HG02759 (cell line): Measurements from ENCODE around the gene GABRA1.

Experiments
- ATAC-seq: cut with Tn5 transposase; IDR thresholded peaks from one replicate; pipeline ENCODE4 v1.9.1; 2021; ENCODE audit warnings: mild to moderate bottlenecking, moderate library complexity; ENCODE audit not compliant: unreplicated experiment

Gene GABRA1

GRCh38 chr5:161847941-161848391, at the start of gene GABRA1:
TSS of gene GABRA1 (plus strand) at chr5:161848120. CDS start at chr5:161850811, 2,691 bp downstream.
- no peak for ATAC-seq

- ATAC-seq, result no peak
Observed at GRCh38 chr5:161799316-161799715, 48.6 kb upstream of the GABRA1 start.

- no peak for ATAC-seq
Observed at GRCh38 chr5:161804263-161804662, 43.7 kb upstream of the GABRA1 start.

GRCh38 chr5:161846746-161847145, 1.2 kb upstream of the GABRA1 start:
- ATAC-seq, result no peak

GRCh38 chr5:161847447-161847846, 473 bp upstream of the GABRA1 start:
- no peak for ATAC-seq

GRCh38 chr5:161850491-161850890, 2.6 kb downstream of the GABRA1 start:
- ATAC-seq, result no peak

GRCh38 chr5:161851691-161852299, 3.9 kb downstream of the GABRA1 start:
- no peak for ATAC-seq

GRCh38 chr5:161857358-161857757, 9.4 kb downstream of the GABRA1 start:
- ATAC-seq, result no peak

GRCh38 chr5:161863259-161863658, 15.3 kb downstream of the GABRA1 start:
- ATAC-seq, result no peak

- no peak for ATAC-seq
Observed at GRCh38 chr5:161863811-161864210, 15.9 kb downstream of the GABRA1 start.

- no peak for ATAC-seq
Observed at GRCh38 chr5:161865510-161865909, 17.6 kb downstream of the GABRA1 start.

GRCh38 chr5:161889971-161890370, 42.1 kb downstream of the GABRA1 start:
- no peak for ATAC-seq

GRCh38 chr5:161895514-161895913, 47.6 kb downstream of the GABRA1 start:
- ATAC-seq, result no peak

- ATAC-seq, result no peak
Observed at GRCh38 chr5:161897033-161897432, 49.1 kb downstream of the GABRA1 start.

GRCh38 chr5:161899590-161899989, 51.7 kb downstream of the GABRA1 start:
- ATAC-seq, result no peak

- no peak for ATAC-seq
Observed at GRCh38 chr5:161900981-161901380, 53.1 kb downstream of the GABRA1 start.

GRCh38 chr5:161921781-161922180, 73.9 kb downstream of the GABRA1 start:
- ATAC-seq, result no peak

- ATAC-seq, result no peak
Observed at GRCh38 chr5:161924270-161924669, 76.3 kb downstream of the GABRA1 start.

GRCh38 chr5:161925960-161926359, 78.0 kb downstream of the GABRA1 start:
- no peak for ATAC-seq

GRCh38 chr5:161934486-161934885, 86.6 kb downstream of the GABRA1 start:
- ATAC-seq, result no peak

GRCh38 chr5:161944974-161945373, 97.1 kb downstream of the GABRA1 start:
- ATAC-seq, result no peak

- ATAC-seq, result no peak
Observed at GRCh38 chr5:161946911-161947310, 99.0 kb downstream of the GABRA1 start.
